Measurements from ENCODE around the gene NOP53. TPM values are rescaled to one million over a fixed set of nuclear protein-coding genes. Genes with fewer than 3 reads are reported as not detected.

NOP53 gene
- 235 to 317 TPM (median 251 TPM) in 5 replicates for total RNA-seq (2022; extraction: Qiagen RNA extraction)

GRCh38 chr19:47745010-47745901, at the start of gene NOP53:
Gene NOP53 (plus strand): TSS chr19:47745546. CDS start chr19:47745560, 14 bp downstream.

GRCh38 chr19:47713046-47714021, 32.0 kb upstream of the NOP53 start, which contains the start of gene EHD2:
Gene EHD2 (plus strand): TSS chr19:47713422. CDS start chr19:47716613, 3,191 bp downstream.

GRCh38 chr19:47778049-47778953, 33.0 kb downstream of the NOP53 start, which contains the start of gene SELENOW:
Gene SELENOW (plus strand): TSS chr19:47778703. CDS start chr19:47778786, 83 bp downstream.

GRCh38 chr19:47804451-47804850, 59.1 kb downstream of the NOP53 start, which contains the start of gene TPRX1:
Gene TPRX1 (minus strand): TSS chr19:47804551. CDS start chr19:47804539, 12 bp downstream.

Other genes with a start within 250 kb of the NOP53 start
- 88.1 to 110 TPM (median 100 TPM) in 5 replicates for gene NAPA, start 230.5 kb upstream of the NOP53 start, total RNA-seq (2022; extraction: Qiagen RNA extraction)
- gene ZNF541, start 172.4 kb upstream of the NOP53 start, total RNA-seq (2022; extraction: Qiagen RNA extraction) = 0.03 to 0.06 TPM (median 0.05 TPM) in 4 of 5 replicates, not detected in the other
- 15.1 to 16.7 TPM (median 16.0 TPM) in 5 replicates for gene BICRA, start 136.4 kb upstream of the NOP53 start, total RNA-seq (2022; extraction: Qiagen RNA extraction)
- 124 to 156 TPM (median 148 TPM) in 5 replicates for gene EHD2, start 32.1 kb upstream of the NOP53 start, total RNA-seq (2022; extraction: Qiagen RNA extraction)
- gene SELENOW, start 33.2 kb downstream of the NOP53 start, total RNA-seq (2022; extraction: Qiagen RNA extraction) = 105 to 169 TPM (median 160 TPM) in 5 replicates
- not detected in 5 replicates for gene TPRX1, start 59.0 kb downstream of the NOP53 start, total RNA-seq (2022; extraction: Qiagen RNA extraction)
- not detected in 5 replicates for gene CRX, start 76.4 kb downstream of the NOP53 start, total RNA-seq (2022; extraction: Qiagen RNA extraction)
- gene TPRX2, start 113.7 kb downstream of the NOP53 start, total RNA-seq (2022; extraction: Qiagen RNA extraction) = not detected in 5 replicates
- 0.06 TPM in 2 of 5 replicates, not detected in the others for gene SULT2A1, start 140.8 kb downstream of the NOP53 start, total RNA-seq (2022; extraction: Qiagen RNA extraction)
- not detected in 5 replicates for gene BSPH1, start 246.6 kb downstream of the NOP53 start, total RNA-seq (2022; extraction: Qiagen RNA extraction)
- gene ELSPBP1, start 249.1 kb downstream of the NOP53 start, total RNA-seq (2022; extraction: Qiagen RNA extraction) = not detected in 5 replicates